HEK293 (cell line): ENCODE data around the gene ZDHHC17.

Source experiments
- SCRT2 ChIP-seq: fragments of 450-650 bp; formaldehyde crosslinking; IDR thresholded peaks from 2 replicates; pipeline ENCODE4 v1.5.1; 2016; ENCODE audit warnings: missing biosample characterization, missing genetic modification characterization
- ZBTB20 ChIP-seq: fragments of 450-650 bp; formaldehyde crosslinking; IDR thresholded peaks from 2 replicates; pipeline ENCODE4 v1.5.1; 2016; ENCODE audit warnings: missing biosample characterization, missing genetic modification characterization
- TF ChIP-seq, protein P1 (sequence below): fragments of 450-650 bp; formaldehyde crosslinking; IDR thresholded peaks from 2 replicates; pipeline ENCODE4 v1.5.1; 2017; ENCODE audit warnings: missing biosample characterization, missing genetic modification characterization
- TF ChIP-seq, protein P2 (sequence below): fragments of 450-650 bp; formaldehyde crosslinking; IDR thresholded peaks from 2 replicates; pipeline ENCODE4 v1.5.1; 2016; ENCODE audit warnings: missing biosample characterization, missing genetic modification characterization

DNA sequence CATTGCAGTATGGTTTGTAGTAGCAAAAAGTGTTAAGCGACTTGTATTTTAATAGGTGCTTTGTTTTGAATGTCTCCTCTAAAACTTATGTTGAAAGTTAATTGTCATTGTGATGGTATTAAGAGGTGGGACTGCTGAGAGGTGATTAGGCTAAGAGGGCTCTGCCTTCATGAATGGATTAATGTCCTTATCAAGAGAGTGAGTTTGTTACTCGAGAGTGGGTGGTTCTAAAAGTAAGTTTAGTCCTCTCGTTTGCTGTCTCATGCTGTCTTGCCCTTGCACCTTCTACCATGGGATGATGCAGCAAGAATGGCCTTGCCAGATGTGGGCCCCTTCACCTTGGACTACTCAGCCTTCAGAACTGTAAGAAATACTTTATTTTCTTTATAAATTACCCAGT lies 17.4 kb downstream of the ZDHHC17 start:
- no peak for TF ChIP-seq SCRT2 (tag by site-specific recombination)
- TF ChIP-seq, protein P1, sequence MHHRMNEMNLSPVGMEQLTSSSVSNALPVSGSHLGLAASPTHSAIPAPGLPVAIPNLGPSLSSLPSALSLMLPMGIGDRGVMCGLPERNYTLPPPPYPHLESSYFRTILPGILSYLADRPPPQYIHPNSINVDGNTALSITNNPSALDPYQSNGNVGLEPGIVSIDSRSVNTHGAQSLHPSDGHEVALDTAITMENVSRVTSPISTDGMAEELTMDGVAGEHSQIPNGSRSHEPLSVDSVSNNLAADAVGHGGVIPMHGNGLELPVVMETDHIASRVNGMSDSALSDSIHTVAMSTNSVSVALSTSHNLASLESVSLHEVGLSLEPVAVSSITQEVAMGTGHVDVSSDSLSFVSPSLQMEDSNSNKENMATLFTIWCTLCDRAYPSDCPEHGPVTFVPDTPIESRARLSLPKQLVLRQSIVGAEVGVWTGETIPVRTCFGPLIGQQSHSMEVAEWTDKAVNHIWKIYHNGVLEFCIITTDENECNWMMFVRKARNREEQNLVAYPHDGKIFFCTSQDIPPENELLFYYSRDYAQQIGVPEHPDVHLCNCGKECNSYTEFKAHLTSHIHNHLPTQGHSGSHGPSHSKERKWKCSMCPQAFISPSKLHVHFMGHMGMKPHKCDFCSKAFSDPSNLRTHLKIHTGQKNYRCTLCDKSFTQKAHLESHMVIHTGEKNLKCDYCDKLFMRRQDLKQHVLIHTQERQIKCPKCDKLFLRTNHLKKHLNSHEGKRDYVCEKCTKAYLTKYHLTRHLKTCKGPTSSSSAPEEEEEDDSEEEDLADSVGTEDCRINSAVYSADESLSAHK (tag by site-specific recombination) = no peak
- TF ChIP-seq, protein P2, sequence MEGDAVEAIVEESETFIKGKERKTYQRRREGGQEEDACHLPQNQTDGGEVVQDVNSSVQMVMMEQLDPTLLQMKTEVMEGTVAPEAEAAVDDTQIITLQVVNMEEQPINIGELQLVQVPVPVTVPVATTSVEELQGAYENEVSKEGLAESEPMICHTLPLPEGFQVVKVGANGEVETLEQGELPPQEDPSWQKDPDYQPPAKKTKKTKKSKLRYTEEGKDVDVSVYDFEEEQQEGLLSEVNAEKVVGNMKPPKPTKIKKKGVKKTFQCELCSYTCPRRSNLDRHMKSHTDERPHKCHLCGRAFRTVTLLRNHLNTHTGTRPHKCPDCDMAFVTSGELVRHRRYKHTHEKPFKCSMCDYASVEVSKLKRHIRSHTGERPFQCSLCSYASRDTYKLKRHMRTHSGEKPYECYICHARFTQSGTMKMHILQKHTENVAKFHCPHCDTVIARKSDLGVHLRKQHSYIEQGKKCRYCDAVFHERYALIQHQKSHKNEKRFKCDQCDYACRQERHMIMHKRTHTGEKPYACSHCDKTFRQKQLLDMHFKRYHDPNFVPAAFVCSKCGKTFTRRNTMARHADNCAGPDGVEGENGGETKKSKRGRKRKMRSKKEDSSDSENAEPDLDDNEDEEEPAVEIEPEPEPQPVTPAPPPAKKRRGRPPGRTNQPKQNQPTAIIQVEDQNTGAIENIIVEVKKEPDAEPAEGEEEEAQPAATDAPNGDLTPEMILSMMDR (tag by site-specific recombination) = no peak
- TF ChIP-seq ZBTB20 (tag by site-specific recombination) = no peak
